ENCODE measurements around the gene PA2G4. TPM values are rescaled to one million over a fixed set of nuclear protein-coding genes. Genes with fewer than 3 reads are reported as not detected.

PA2G4 gene
- total RNA-seq, 1 experiment from 2014 or later, result 607 TPM

Other genes with a start within 250 kb of the PA2G4 start
- gene PYM1, start 176.7 kb upstream of the PA2G4 start, total RNA-seq (2014; rRNA removed; shearing (Covaris generic)), result 37.0 and 38.0 TPM in 2 replicates
- gene DGKA, start 173.4 kb upstream of the PA2G4 start, total RNA-seq (2014; rRNA removed; shearing (Covaris generic)), result 49.6 and 56.6 TPM in 2 replicates
- 1.1 and 3.3 TPM in 2 replicates for gene PMEL, start 138.5 kb upstream of the PA2G4 start, total RNA-seq (2014; rRNA removed; shearing (Covaris generic))
- 76.5 and 97.2 TPM in 2 replicates for gene CDK2, start 137.7 kb upstream of the PA2G4 start, total RNA-seq (2014; rRNA removed; shearing (Covaris generic))
- 25.8 and 34.4 TPM in 2 replicates for gene RAB5B, start 130.5 kb upstream of the PA2G4 start, total RNA-seq (2014; rRNA removed; shearing (Covaris generic))
- gene SUOX, start 107.3 kb upstream of the PA2G4 start, total RNA-seq (2014; rRNA removed; shearing (Covaris generic)), result 15.7 and 15.9 TPM in 2 replicates
- 0.80 and 1.9 TPM in 2 replicates for gene IKZF4, start 83.5 kb upstream of the PA2G4 start, total RNA-seq (2014; rRNA removed; shearing (Covaris generic))
- gene RPS26, start 62.6 kb upstream of the PA2G4 start, total RNA-seq (2014; rRNA removed; shearing (Covaris generic)), result 855 and 1,056 TPM in 2 replicates
- gene ERBB3, start 24.4 kb upstream of the PA2G4 start, total RNA-seq (2014; rRNA removed; shearing (Covaris generic)), result 1.2 and 1.4 TPM in 2 replicates
- gene RPL41, start 12.1 kb downstream of the PA2G4 start, total RNA-seq (2014; rRNA removed; shearing (Covaris generic)), result 3,633 and 5,394 TPM in 2 replicates
- 2.7 and 5.6 TPM in 2 replicates for gene ZC3H10, start 13.7 kb downstream of the PA2G4 start, total RNA-seq (2014; rRNA removed; shearing (Covaris generic))
- 134 and 140 TPM in 2 replicates for gene ESYT1, start 23.7 kb downstream of the PA2G4 start, total RNA-seq (2014; rRNA removed; shearing (Covaris generic))
- 127 and 137 TPM in 2 replicates for gene MYL6B, start 48.0 kb downstream of the PA2G4 start, total RNA-seq (2014; rRNA removed; shearing (Covaris generic))
- gene MYL6, start 53.8 kb downstream of the PA2G4 start, total RNA-seq (2014; rRNA removed; shearing (Covaris generic)), result 1,272 and 2,138 TPM in 2 replicates
- 36.8 and 44.3 TPM in 2 replicates for gene SMARCC2, start 84.9 kb downstream of the PA2G4 start, total RNA-seq (2014; rRNA removed; shearing (Covaris generic))
- 59.7 and 67.7 TPM in 2 replicates for gene RNF41, start 117.4 kb downstream of the PA2G4 start, total RNA-seq (2014; rRNA removed; shearing (Covaris generic))
- 77.9 and 78.3 TPM in 2 replicates for gene NABP2, start 119.8 kb downstream of the PA2G4 start, total RNA-seq (2014; rRNA removed; shearing (Covaris generic))
- gene SLC39A5, start 125.5 kb downstream of the PA2G4 start, total RNA-seq (2014; rRNA removed; shearing (Covaris generic)), result 0.71 TPM in 1 of 2 replicates, not detected in the other
- gene ANKRD52, start 153.8 kb downstream of the PA2G4 start, total RNA-seq (2014; rRNA removed; shearing (Covaris generic)), result 18.8 and 26.3 TPM in 2 replicates
- gene COQ10A, start 162.4 kb downstream of the PA2G4 start, total RNA-seq (2014; rRNA removed; shearing (Covaris generic)), result 18.3 and 19.4 TPM in 2 replicates
- 122 and 174 TPM in 2 replicates for gene CS, start 195.8 kb downstream of the PA2G4 start, total RNA-seq (2014; rRNA removed; shearing (Covaris generic))
- gene CNPY2, start 211.4 kb downstream of the PA2G4 start, total RNA-seq (2014; rRNA removed; shearing (Covaris generic)), result 72.2 and 85.4 TPM in 2 replicates
- 10.0 and 16.9 TPM in 2 replicates for gene PAN2, start 229.4 kb downstream of the PA2G4 start, total RNA-seq (2014; rRNA removed; shearing (Covaris generic))
- 0.43 TPM in 1 of 2 replicates, not detected in the other for gene IL23A, start 234.3 kb downstream of the PA2G4 start, total RNA-seq (2014; rRNA removed; shearing (Covaris generic))

Data from HT1080 (cell line).